ENCODE results near the gene TEX53.

GRCh38 chr9:114621561-114621960 is 36.0 kb downstream of the TEX53 start:
- TF ChIP-seq, protein P1, sequence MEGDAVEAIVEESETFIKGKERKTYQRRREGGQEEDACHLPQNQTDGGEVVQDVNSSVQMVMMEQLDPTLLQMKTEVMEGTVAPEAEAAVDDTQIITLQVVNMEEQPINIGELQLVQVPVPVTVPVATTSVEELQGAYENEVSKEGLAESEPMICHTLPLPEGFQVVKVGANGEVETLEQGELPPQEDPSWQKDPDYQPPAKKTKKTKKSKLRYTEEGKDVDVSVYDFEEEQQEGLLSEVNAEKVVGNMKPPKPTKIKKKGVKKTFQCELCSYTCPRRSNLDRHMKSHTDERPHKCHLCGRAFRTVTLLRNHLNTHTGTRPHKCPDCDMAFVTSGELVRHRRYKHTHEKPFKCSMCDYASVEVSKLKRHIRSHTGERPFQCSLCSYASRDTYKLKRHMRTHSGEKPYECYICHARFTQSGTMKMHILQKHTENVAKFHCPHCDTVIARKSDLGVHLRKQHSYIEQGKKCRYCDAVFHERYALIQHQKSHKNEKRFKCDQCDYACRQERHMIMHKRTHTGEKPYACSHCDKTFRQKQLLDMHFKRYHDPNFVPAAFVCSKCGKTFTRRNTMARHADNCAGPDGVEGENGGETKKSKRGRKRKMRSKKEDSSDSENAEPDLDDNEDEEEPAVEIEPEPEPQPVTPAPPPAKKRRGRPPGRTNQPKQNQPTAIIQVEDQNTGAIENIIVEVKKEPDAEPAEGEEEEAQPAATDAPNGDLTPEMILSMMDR (IDR thresholded peaks at IDR 0.05) = no peak
- no peak for TF ChIP-seq POLR2A (IDR thresholded peaks at IDR 0.05)
